PFSK-1 (cell line): ENCODE measurements around the gene ARL8B.

Experiments used
- POLR2AphosphoS5 ChIP-seq: IDR thresholded peaks from 2 replicates; pipeline ENCODE4 v1.6.1; 2012; ENCODE audit warnings: low read depth, mild to moderate bottlenecking, control low read depth, low read length, moderate library complexity
- TAF1 ChIP-seq: IDR thresholded peaks from 2 replicates; pipeline ENCODE4 v1.6.1; 2012; ENCODE audit warnings: low read length, control low read depth, borderline replicate concordance; ENCODE audit not compliant: insufficient read depth

- TF ChIP-seq TAF1 (no peak), POLR2AphosphoS5 (no peak)
Measured at GRCh38 chr3:5197022-5197421, 74.9 kb downstream of the ARL8B start.
